ENCODE results near the gene PPP2R2C.

PPP2R2C gene

GRCh38 chr4:6473264-6474052 is 1.0 kb upstream of the PPP2R2C start:
- no peak for DNase-seq
- no peak for TF ChIP-seq CTCF (IDR thresholded peaks at IDR 0.05; ENCODE audit: low read depth, low read length)
- peaks cover 41% of the 10 kb centered on the region for H3K27me3 ChIP-seq
- no peaks in the 10 kb centered on the region for H3K36me3 ChIP-seq
- H3K4me3 ChIP-seq (ENCODE audit: low read depth, low read length) = no peak overlapping the region
- H3K9me3 ChIP-seq = no peaks in the 10 kb centered on the region
- no peaks in the 10 kb centered on the region for H3K4me1 ChIP-seq

- Histone ChIP-seq H3K9me3 (no peaks in the 10 kb centered on the region), H3K4me1 (no peaks in the 10 kb centered on the region), H3K27me3 (peaks cover 35% of the 10 kb centered on the region), H3K36me3 (no peaks in the 10 kb centered on the region), H3K4me3 (ENCODE audit: low read depth, low read length) (peak overlapping the region; percentile 39)
- no peak for DNase-seq
- no peak for TF ChIP-seq CTCF (IDR thresholded peaks at IDR 0.05; ENCODE audit: low read depth, low read length)
These were observed 417 bp downstream of the PPP2R2C start for GRCh38 chr4:6472008-6472386.

GRCh38 chr4:6471307-6472007 is 957 bp downstream of the PPP2R2C start:
- Histone ChIP-seq H3K4me1 (no peaks in the 10 kb centered on the region), H3K9me3 (no peaks in the 10 kb centered on the region), H3K36me3 (no peaks in the 10 kb centered on the region), H3K27me3 (peaks cover 35% of the 10 kb centered on the region), H3K4me3 (ENCODE audit: low read depth, low read length) (peak overlapping the region; percentile 65)
- DNase-seq = no peak
- TF ChIP-seq CTCF (IDR thresholded peaks at IDR 0.05; ENCODE audit: low read depth, low read length) = no peak

GRCh38 chr4:6470502-6471306 is 1.7 kb downstream of the PPP2R2C start:
- no peaks in the 10 kb centered on the region for H3K4me1 ChIP-seq
- peak; percentile 55 for DNase-seq
- no peaks in the 10 kb centered on the region for H3K9me3 ChIP-seq
- H3K27me3 ChIP-seq = peaks cover 35% of the 10 kb centered on the region
- TF ChIP-seq CTCF (IDR thresholded peaks at IDR 0.05; ENCODE audit: low read depth, low read length) = no peak
- H3K36me3 ChIP-seq = no peaks in the 10 kb centered on the region
- H3K4me3 ChIP-seq (ENCODE audit: low read depth, low read length) = peak overlapping the region; percentile 65

- TF ChIP-seq CTCF (IDR thresholded peaks at IDR 0.05; ENCODE audit: low read depth, low read length) = no peak
- Histone ChIP-seq H3K36me3 (no peaks in the 10 kb centered on the region), H3K27me3 (peaks cover 35% of the 10 kb centered on the region), H3K4me3 (ENCODE audit: low read depth, low read length) (peak overlapping the region; percentile 65), H3K4me1 (no peaks in the 10 kb centered on the region), H3K9me3 (no peaks in the 10 kb centered on the region)
- no peak for DNase-seq
These were observed 2.4 kb downstream of the PPP2R2C start for GRCh38 chr4:6469898-6470501.
